HEK293 (cell line): ENCODE measurements around the gene TRIM9.
A peak's percentile ranks its signal among the peaks of the same experiment; 100 is the strongest.

ENCODE experiments used
- CTCF ChIA-PET: fragments of 350-600 bp; formaldehyde crosslinking; extraction: SDS; loops from one replicate; lab custom pipeline; 2021; ENCODE audit warnings: antibody characterized with exemption; lab: Yijun Ruan, JAX
- POLR2A ChIA-PET: fragments of 300-600 bp; formaldehyde crosslinking; extraction: SDS; loops from one replicate; lab custom pipeline; 2020; ENCODE audit warnings: antibody characterized with exemption, inconsistent platforms; lab: Yijun Ruan, JAX
- H3K27ac ChIP-seq: fragments of 200-500 bp; sonication (Bioruptor generic); 2 replicates; pipeline ENCODE4 v1.5.1; 2014; ENCODE audit warnings: low read depth, low read length, control low read depth, inconsistent platforms; ENCODE audit errors: extremely low read depth
- H3K36me3 ChIP-seq, 2 experiments: fragments of 200-500 bp in 1 of 2; sonication (Bioruptor generic) in 1 of 2; 1 replicate in 1 of 2; 2 replicates in 1 of 2; pipeline ENCODE4 v1.5.1; 2014 to 2017; ENCODE audit warnings: inconsistent platforms in 2 of 2, low read length in 2 of 2; ENCODE audit not compliant: control insufficient read depth in 2 of 2, insufficient read depth in 1 of 2
- H3K4me1 ChIP-seq: fragments of 200-500 bp; sonication (Bioruptor generic); 2 replicates; pipeline ENCODE4 v1.5.1; 2014; ENCODE audit warnings: mild to moderate bottlenecking, low read length, inconsistent platforms; ENCODE audit not compliant: control insufficient read depth, insufficient read depth
- H3K4me3 ChIP-seq: 2 replicates; pipeline ENCODE4 v1.5.1; 2011; ENCODE audit warnings: low read depth, mild to moderate bottlenecking, control low read depth, low read length, moderate library complexity
- H3K9me3 ChIP-seq: fragments of 200-500 bp; sonication (Bioruptor generic); 2 replicates; pipeline ENCODE4 v1.5.1; 2014; ENCODE audit warnings: low read depth, low read length, inconsistent platforms; ENCODE audit not compliant: control insufficient read depth, insufficient read depth
- HIC1 ChIP-seq: fragments of 450-650 bp; formaldehyde crosslinking; IDR thresholded peaks from 2 replicates; pipeline ENCODE4 v1.5.1; 2016; ENCODE audit warnings: missing biosample characterization, missing genetic modification characterization
- OSR2 ChIP-seq: fragments of 450-650 bp; formaldehyde crosslinking; IDR thresholded peaks from 2 replicates; pipeline ENCODE4 v1.5.1; 2016; ENCODE audit warnings: missing biosample characterization, missing genetic modification characterization
- PATZ1 ChIP-seq: fragments of 450-650 bp; formaldehyde crosslinking; IDR thresholded peaks from 2 replicates; pipeline ENCODE4 v1.5.1; 2016; ENCODE audit warnings: missing biosample characterization, missing genetic modification characterization
- SP2 ChIP-seq: fragments of 450-650 bp; formaldehyde crosslinking; IDR thresholded peaks from 2 replicates; pipeline ENCODE4 v1.5.1; 2016; ENCODE audit warnings: missing biosample characterization, missing genetic modification characterization
- ZBTB48 ChIP-seq: fragments of 450-650 bp; formaldehyde crosslinking; IDR thresholded peaks from 2 replicates; pipeline ENCODE4 v1.5.1; 2016; ENCODE audit warnings: missing biosample characterization, missing genetic modification characterization
- ZBTB6 ChIP-seq: fragments of 450-650 bp; formaldehyde crosslinking; IDR thresholded peaks from 2 replicates; pipeline ENCODE4 v1.5.1; 2017; ENCODE audit warnings: missing biosample characterization, missing genetic modification characterization
- ZEB2 ChIP-seq: fragments of 450-650 bp; formaldehyde crosslinking; IDR thresholded peaks from 2 replicates; pipeline ENCODE4 v1.5.1; 2016; ENCODE audit warnings: missing biosample characterization, missing genetic modification characterization
- ZFHX2 ChIP-seq: fragments of 450-650 bp; formaldehyde crosslinking; conservative IDR thresholded peaks from 2 replicates; pipeline ENCODE4 v1.5.1; 2016; ENCODE audit warnings: missing biosample characterization, missing genetic modification characterization
- ZNF341 ChIP-seq: fragments of 450-650 bp; formaldehyde crosslinking; IDR thresholded peaks from 2 replicates; pipeline ENCODE4; 2016; ENCODE audit warnings: low read depth, missing biosample characterization, missing genetic modification characterization
- ZNF350 ChIP-seq: fragments of 450-650 bp; formaldehyde crosslinking; IDR thresholded peaks from 2 replicates; pipeline ENCODE4 v1.5.0; 2017; ENCODE audit warnings: missing biosample characterization, mild to moderate bottlenecking, missing genetic modification characterization
- ZNF398 ChIP-seq: fragments of 450-650 bp; formaldehyde crosslinking; IDR thresholded peaks from 2 replicates; pipeline ENCODE4 v1.5.1; 2017; ENCODE audit warnings: missing biosample characterization, missing genetic modification characterization
- ZNF416 ChIP-seq: fragments of 450-650 bp; formaldehyde crosslinking; IDR thresholded peaks from 2 replicates; pipeline ENCODE4 v1.5.1; 2016; ENCODE audit warnings: missing biosample characterization, missing genetic modification characterization
- ZNF48 ChIP-seq: fragments of 450-650 bp; formaldehyde crosslinking; IDR thresholded peaks from 2 replicates; pipeline ENCODE4 v1.5.1; 2016; ENCODE audit warnings: missing biosample characterization, missing genetic modification characterization
- ZNF629 ChIP-seq: fragments of 450-650 bp; formaldehyde crosslinking; IDR thresholded peaks from 2 replicates; pipeline ENCODE4 v1.5.1; 2017; ENCODE audit warnings: missing biosample characterization, missing genetic modification characterization
- ZNF645 ChIP-seq: fragments of 450-650 bp; formaldehyde crosslinking; IDR thresholded peaks from 2 replicates; pipeline ENCODE4; 2016; ENCODE audit warnings: missing biosample characterization, missing genetic modification characterization
- ZNF701 ChIP-seq: fragments of 450-650 bp; formaldehyde crosslinking; IDR thresholded peaks from 2 replicates; pipeline ENCODE4 v1.5.1; 2016; ENCODE audit warnings: missing biosample characterization, missing genetic modification characterization
- ZSCAN5A ChIP-seq: fragments of 450-650 bp; formaldehyde crosslinking; IDR thresholded peaks from 2 replicates; pipeline ENCODE4 v1.5.1; 2016; ENCODE audit warnings: missing biosample characterization, missing genetic modification characterization

Gene TRIM9

GRCh38 chr14:51094282-51094821, 553 bp downstream of the TRIM9 start:
- Histone ChIP-seq H3K27ac (peak overlapping the region; percentile 96; the same call in 1 of the 2 replicates), H3K9me3 (no peaks in the 10 kb centered on the region), H3K36me3 (no peaks in the 10 kb centered on the region), H3K4me3 (peak overlapping the region; percentile 74), H3K4me1 (peaks cover 36% of the 10 kb centered on the region)
- TF ChIP-seq HIC1 (tag by site-specific recombination) (peak; percentile 74), ZFHX2 (tag by site-specific recombination) (0 out of 2 replicates have a peak, but pooled peaks have one; percentile 29), ZNF645 (tag by site-specific recombination) (no peak), ZNF48 (tag by site-specific recombination) (no peak), ZNF350 (no peak), PATZ1 (tag by site-specific recombination) (peak; percentile 23; the same call in 1 of the 2 replicates), ZNF341 (tag by site-specific recombination) (no peak), ZNF701 (tag by site-specific recombination) (no peak), ZNF416 (tag by site-specific recombination) (no peak), ZNF398 (tag by site-specific recombination) (no peak)
- CTCF ChIA-PET = interaction anchor here (0.7 to 0.9 kb wide), 5 partner anchors 20 to 684 kb away, joined by 3 to 5 read pairs (median 3); no protein-coding TSS in a partner anchor
- POLR2A ChIA-PET = interaction anchor here (0.6 to 2.3 kb wide), 18 partner anchors 8 to 555 kb away, joined by 3 to 11 read pairs (median 4); partner anchors contain the start of genes PYGL, SAV1 and TMX1

- ChIA-PET POLR2A (interaction anchor here (0.6 to 2.2 kb wide), 5 partner anchors 9 to 556 kb away, joined by 3 to 8 read pairs (median 3); partner anchors contain the start of genes PYGL and SAV1), CTCF (interaction anchor here (0.7 to 1.7 kb wide), 3 partner anchors 65 to 139 kb away, joined by 4 to 9 read pairs (median 4); no protein-coding TSS in a partner anchor)
- peak overlapping the region; percentile 74 for H3K4me3 ChIP-seq
- no peak for TF ChIP-seq OSR2
- peak; percentile 40; the same call in 1 of the 2 replicates for TF ChIP-seq ZEB2 (tag by site-specific recombination)
- peak; percentile 14; the same call in 1 of the 2 replicates for TF ChIP-seq ZBTB6 (tag by site-specific recombination)
- peak; percentile 72 for TF ChIP-seq SP2
- TF ChIP-seq ZSCAN5A (tag by site-specific recombination) = peak; percentile 68; the same call in 1 of the 2 replicates
- TF ChIP-seq ZNF398 (tag by site-specific recombination) = peak; percentile 30; the same call in 1 of the 2 replicates
- TF ChIP-seq ZNF629 (tag by site-specific recombination) = no peak
- TF ChIP-seq ZBTB48 = peak; percentile 99
Observed at GRCh38 chr14:51093371-51094281, 1.3 kb downstream of the TRIM9 start.

More at GRCh38 chr14:51093371-51094281, 1.3 kb downstream of the TRIM9 start:
- peak overlapping the region; percentile 96; the same call in 1 of the 2 replicates for H3K27ac ChIP-seq
- H3K4me1 ChIP-seq = peaks cover 43% of the 10 kb centered on the region
- H3K9me3 ChIP-seq = no peaks in the 10 kb centered on the region
- no peaks in the 10 kb centered on the region for H3K36me3 ChIP-seq
